ENCODE results near the gene OR9A4. TPM values are rescaled to one million over a fixed set of nuclear protein-coding genes. Genes with fewer than 3 reads are reported as not detected.
A peak's percentile ranks its signal among the peaks of the same experiment; 100 is the strongest.

OR9A4 gene
- total and polyA plus RNA-seq, 12 donors: not detected

- Histone ChIP-seq H3K27me3 (no peaks in the 10 kb centered on the region), H3K9me3 (peaks cover 0 to 33% (median 10%) of the 10 kb centered on the region in 11 donors), H3K27ac (peak overlapping the region in 2 of 10 donors; percentile 22 to 55), H3K4me3 (no peak overlapping the region), H3K4me1 (peaks cover 0 to 15% (median 0%) of the 10 kb centered on the region in 9 donors), H3K36me3 (no peaks in the 10 kb centered on the region)
- intact Hi-C loops (cut with DNase I): no loop called here
- ATAC-seq: no peak
- no peak for TF ChIP-seq CTCF (IDR thresholded peaks at IDR 0.05)
- DNase-seq: no peak
- WGBS, 2 donors: 72 to 77% methylated on average over 3 of the region's 3 CpGs
Observed at GRCh38 chr7:141944811-141945210, 28.6 kb downstream of the OR9A4 start.

GRCh38 chr7:141945356-141945755 is 29.2 kb downstream of the OR9A4 start:
- WGBS, 2 donors: 49 to 59% methylated on average over 3 of the region's 3 CpGs
- H3K9me3 ChIP-seq: peaks cover 0 to 29% (median 10%) of the 10 kb centered on the region in 11 donors
- H3K36me3 ChIP-seq: no peaks in the 10 kb centered on the region
- H3K4me1 ChIP-seq: peaks cover 0 to 15% (median 0%) of the 10 kb centered on the region in 9 donors
- DNase-seq (no peak), ATAC-seq (peak in 2 of 8 donors; percentile 33 to 48)
- intact Hi-C loops (cut with DNase I): no loop called here
- H3K4me3 ChIP-seq: no peak overlapping the region
- H3K27ac ChIP-seq: peak overlapping the region in 2 of 10 donors; percentile 22 to 61
- no peaks in the 10 kb centered on the region for H3K27me3 ChIP-seq
- no peak for TF ChIP-seq CTCF (IDR thresholded peaks at IDR 0.05)

GRCh38 chr7:141946796-141947195 is 30.6 kb downstream of the OR9A4 start, which contains the start of gene CLEC5A:
TSS of gene CLEC5A (minus strand) at chr7:141946974. CDS start at chr7:141946292, 682 bp downstream.
- Histone ChIP-seq H3K4me1 (peaks cover 0 to 19% (median 0%) of the 10 kb centered on the region in 9 donors), H3K36me3 (no peaks in the 10 kb centered on the region), H3K27ac (peak within 1 kb of the TSS in 1 of 10 donors; percentile 61), H3K9me3 (peaks cover 0 to 15% (median 0%) of the 10 kb centered on the region in 11 donors), H3K27me3 (no peaks in the 10 kb centered on the region), H3K4me3 (peak within 1 kb of the TSS in 1 of 10 donors; percentile 16)
- 68 to 72% methylated on average over 3 of the region's 3 CpGs for WGBS, 2 donors
- intact Hi-C loops (cut with DNase I): no loop called here
- DNase-seq (no peak), ATAC-seq (no peak)
- no peak for TF ChIP-seq CTCF (IDR thresholded peaks at IDR 0.05)

- Histone ChIP-seq H3K9me3 (no peaks in the 10 kb centered on the region), H3K4me3 (no peak overlapping the region), H3K27me3 (no peaks in the 10 kb centered on the region), H3K27ac (no peak overlapping the region), H3K36me3 (no peaks in the 10 kb centered on the region), H3K4me1 (peaks cover 0 to 19% (median 0%) of the 10 kb centered on the region in 9 donors)
- no peak for DNase-seq
- intact Hi-C loops (cut with DNase I): no loop called here
- no peak for ATAC-seq
- WGBS, 2 donors: 72 to 75% methylated on average over 2 of the region's 2 CpGs
- no peak for TF ChIP-seq CTCF (IDR thresholded peaks at IDR 0.05)
Observed at GRCh38 chr7:141949021-141949420, 32.8 kb downstream of the OR9A4 start.
